Measurements from ENCODE around the gene ZNF652.

DNA sequence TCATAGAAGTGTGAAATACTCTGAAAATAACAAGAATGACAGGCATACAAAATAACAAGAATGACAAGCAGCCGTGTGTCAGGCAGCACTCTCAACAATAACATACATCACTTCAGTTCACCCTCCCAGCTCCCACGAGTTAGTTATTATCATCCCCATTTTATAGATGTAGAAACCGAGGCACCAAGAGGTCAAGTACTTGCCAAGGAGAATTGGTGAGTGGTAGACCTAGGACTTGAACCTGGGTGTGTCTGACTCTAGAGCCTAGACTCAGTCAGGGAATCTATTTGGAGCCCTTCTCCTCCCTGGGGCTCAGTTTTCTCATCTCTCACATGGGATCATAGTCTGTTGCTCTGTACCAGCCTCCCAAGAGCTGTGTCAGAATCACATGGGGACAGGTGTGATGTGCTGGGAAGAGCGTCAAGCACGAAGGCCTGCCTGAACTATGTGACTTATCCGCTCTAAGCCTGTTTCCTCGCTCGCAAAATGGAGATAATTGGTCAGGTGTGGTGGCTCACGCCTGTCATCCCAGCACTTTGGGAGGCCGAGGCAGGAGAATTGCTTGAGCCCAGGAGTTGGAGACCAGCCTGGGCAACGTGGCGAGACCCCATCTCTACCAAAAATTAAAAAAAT is 112.0 kb downstream of the ZNF652 start:
- TF ChIP-seq, protein P1, sequence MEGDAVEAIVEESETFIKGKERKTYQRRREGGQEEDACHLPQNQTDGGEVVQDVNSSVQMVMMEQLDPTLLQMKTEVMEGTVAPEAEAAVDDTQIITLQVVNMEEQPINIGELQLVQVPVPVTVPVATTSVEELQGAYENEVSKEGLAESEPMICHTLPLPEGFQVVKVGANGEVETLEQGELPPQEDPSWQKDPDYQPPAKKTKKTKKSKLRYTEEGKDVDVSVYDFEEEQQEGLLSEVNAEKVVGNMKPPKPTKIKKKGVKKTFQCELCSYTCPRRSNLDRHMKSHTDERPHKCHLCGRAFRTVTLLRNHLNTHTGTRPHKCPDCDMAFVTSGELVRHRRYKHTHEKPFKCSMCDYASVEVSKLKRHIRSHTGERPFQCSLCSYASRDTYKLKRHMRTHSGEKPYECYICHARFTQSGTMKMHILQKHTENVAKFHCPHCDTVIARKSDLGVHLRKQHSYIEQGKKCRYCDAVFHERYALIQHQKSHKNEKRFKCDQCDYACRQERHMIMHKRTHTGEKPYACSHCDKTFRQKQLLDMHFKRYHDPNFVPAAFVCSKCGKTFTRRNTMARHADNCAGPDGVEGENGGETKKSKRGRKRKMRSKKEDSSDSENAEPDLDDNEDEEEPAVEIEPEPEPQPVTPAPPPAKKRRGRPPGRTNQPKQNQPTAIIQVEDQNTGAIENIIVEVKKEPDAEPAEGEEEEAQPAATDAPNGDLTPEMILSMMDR (IDR thresholded peaks at IDR 0.05): no peak
- TF ChIP-seq POLR2A (IDR thresholded peaks at IDR 0.05): no peak
